ENCODE results near the gene SHROOM3. TPM values are rescaled to one million over a fixed set of nuclear protein-coding genes. Genes with fewer than 3 reads are reported as not detected.

Gene SHROOM3
- total and polyA plus RNA-seq, 2 donors from 2014 or later, result 5.5 to 67.3 TPM

GRCh38 chr4:76784237-76784636 is 349.2 kb downstream of the SHROOM3 start:
- TF ChIP-seq, protein P1, sequence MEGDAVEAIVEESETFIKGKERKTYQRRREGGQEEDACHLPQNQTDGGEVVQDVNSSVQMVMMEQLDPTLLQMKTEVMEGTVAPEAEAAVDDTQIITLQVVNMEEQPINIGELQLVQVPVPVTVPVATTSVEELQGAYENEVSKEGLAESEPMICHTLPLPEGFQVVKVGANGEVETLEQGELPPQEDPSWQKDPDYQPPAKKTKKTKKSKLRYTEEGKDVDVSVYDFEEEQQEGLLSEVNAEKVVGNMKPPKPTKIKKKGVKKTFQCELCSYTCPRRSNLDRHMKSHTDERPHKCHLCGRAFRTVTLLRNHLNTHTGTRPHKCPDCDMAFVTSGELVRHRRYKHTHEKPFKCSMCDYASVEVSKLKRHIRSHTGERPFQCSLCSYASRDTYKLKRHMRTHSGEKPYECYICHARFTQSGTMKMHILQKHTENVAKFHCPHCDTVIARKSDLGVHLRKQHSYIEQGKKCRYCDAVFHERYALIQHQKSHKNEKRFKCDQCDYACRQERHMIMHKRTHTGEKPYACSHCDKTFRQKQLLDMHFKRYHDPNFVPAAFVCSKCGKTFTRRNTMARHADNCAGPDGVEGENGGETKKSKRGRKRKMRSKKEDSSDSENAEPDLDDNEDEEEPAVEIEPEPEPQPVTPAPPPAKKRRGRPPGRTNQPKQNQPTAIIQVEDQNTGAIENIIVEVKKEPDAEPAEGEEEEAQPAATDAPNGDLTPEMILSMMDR (IDR thresholded peaks at IDR 0.05; ENCODE audit: borderline replicate concordance, extremely low read depth, insufficient read depth), result peak; percentile 1
- Histone ChIP-seq H3K36me3 (ENCODE audit: control insufficient read depth in 2 of 3, insufficient read depth in 3 of 3, low read length in 3 of 3) (no peaks in the 10 kb centered on the region), H3K27ac (ENCODE audit: low read depth in 2 of 2, low read length in 2 of 2) (peak overlapping the region in 1 of 2 donors; percentile 17), H3K4me3 (ENCODE audit: low read length in 3 of 3) (no peak overlapping the region), H3K9ac (ENCODE audit: low read length in 3 of 3) (no peak overlapping the region), H3K4me1 (ENCODE audit: control insufficient read depth in 2 of 3, insufficient read depth in 2 of 3, low read depth in 1 of 3, low read length in 3 of 3) (peaks cover 0 to 2% (median 0%) of the 10 kb centered on the region in 3 donors), H3K27me3 (ENCODE audit: control insufficient read depth, insufficient read depth, low read length) (no peaks in the 10 kb centered on the region), H3K9me3 (ENCODE audit: control insufficient read depth in 2 of 3, insufficient read depth in 1 of 3, low read length in 3 of 3) (no peaks in the 10 kb centered on the region)
- intact Hi-C loops (cut with DNase I), result no loop called here
- FAIRE-seq (no peak), DNase-seq (no peak)

DNA sequence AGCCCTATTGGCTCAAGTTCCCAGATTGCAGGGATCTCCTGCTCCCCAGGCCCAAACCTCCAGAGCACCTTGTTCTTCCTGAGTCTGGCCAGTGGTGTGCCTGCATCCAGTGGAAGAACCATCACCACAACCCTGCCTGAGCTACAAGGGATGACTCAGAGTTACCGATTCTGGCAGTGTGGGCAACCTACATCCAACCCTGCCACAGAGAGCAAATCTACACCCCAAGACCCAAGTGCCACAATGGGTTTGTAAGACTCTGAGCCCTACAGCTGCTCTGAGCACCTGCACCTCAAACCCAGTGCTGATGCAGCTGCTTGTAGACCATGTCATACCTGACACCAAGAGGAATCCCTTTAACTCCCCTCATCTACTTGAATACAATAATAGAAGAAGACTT is 352.9 kb downstream of the SHROOM3 start:
- DNase-seq (no peak), FAIRE-seq (no peak)
- Histone ChIP-seq H3K9me3 (ENCODE audit: control insufficient read depth in 2 of 3, insufficient read depth in 1 of 3, low read length in 3 of 3) (no peaks in the 10 kb centered on the region), H3K9ac (ENCODE audit: low read length in 3 of 3) (no peak overlapping the region), H3K27me3 (ENCODE audit: control insufficient read depth, insufficient read depth, low read length) (no peaks in the 10 kb centered on the region), H3K4me3 (ENCODE audit: low read length in 3 of 3) (no peak overlapping the region), H3K36me3 (ENCODE audit: control insufficient read depth in 2 of 3, insufficient read depth in 3 of 3, low read length in 3 of 3) (no peaks in the 10 kb centered on the region), H3K4me1 (ENCODE audit: control insufficient read depth in 2 of 3, insufficient read depth in 2 of 3, low read depth in 1 of 3, low read length in 3 of 3) (no peaks in the 10 kb centered on the region), H3K27ac (ENCODE audit: low read depth in 2 of 2, low read length in 2 of 2) (no peak overlapping the region)
- TF ChIP-seq, protein P1 (IDR thresholded peaks at IDR 0.05; ENCODE audit: borderline replicate concordance, extremely low read depth, insufficient read depth), result no peak
- intact Hi-C loops (cut with DNase I), result no loop called here

DNA sequence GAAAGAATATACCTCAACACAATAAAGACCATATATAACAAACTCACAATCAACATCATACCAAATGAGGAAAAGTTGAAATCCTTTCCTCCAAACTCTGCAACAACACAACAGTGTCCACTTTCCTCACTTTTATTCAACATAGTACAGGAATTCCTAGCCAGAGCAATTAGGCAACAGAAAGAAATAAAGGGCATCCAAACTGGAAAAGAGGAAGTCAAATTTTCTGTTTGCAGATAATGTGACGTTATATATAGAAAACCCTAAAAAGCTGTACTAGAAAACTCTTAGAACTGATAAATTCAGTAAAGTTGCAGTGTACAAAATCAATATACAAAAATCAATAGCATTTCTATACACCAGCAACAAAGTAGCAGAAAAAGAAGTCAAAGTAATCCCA is 355.3 kb downstream of the SHROOM3 start:
- intact Hi-C loops (cut with DNase I), result no loop called here
- no peaks in the 10 kb centered on the region for H3K4me1 ChIP-seq (ENCODE audit: control insufficient read depth in 2 of 3, insufficient read depth in 2 of 3, low read depth in 1 of 3, low read length in 3 of 3)
- no peak overlapping the region for H3K4me3 ChIP-seq (ENCODE audit: low read length in 3 of 3)
- no peak for FAIRE-seq
- H3K27ac ChIP-seq (ENCODE audit: low read depth in 2 of 2, low read length in 2 of 2), result no peak overlapping the region
- no peak overlapping the region for H3K9ac ChIP-seq (ENCODE audit: low read length in 3 of 3)
- H3K27me3 ChIP-seq (ENCODE audit: control insufficient read depth, insufficient read depth, low read length), result no peaks in the 10 kb centered on the region
- no peaks in the 10 kb centered on the region for H3K9me3 ChIP-seq (ENCODE audit: control insufficient read depth in 2 of 3, insufficient read depth in 1 of 3, low read length in 3 of 3)
- no peaks in the 10 kb centered on the region for H3K36me3 ChIP-seq (ENCODE audit: control insufficient read depth in 2 of 3, insufficient read depth in 3 of 3, low read length in 3 of 3)
- TF ChIP-seq, protein P1 (IDR thresholded peaks at IDR 0.05; ENCODE audit: borderline replicate concordance, extremely low read depth, insufficient read depth), result no peak
- DNase-seq, result no peak

GRCh38 chr4:76791479-76791878 is 356.4 kb downstream of the SHROOM3 start:
- H3K9ac ChIP-seq (ENCODE audit: low read length in 3 of 3), result no peak overlapping the region
- TF ChIP-seq, protein P1 (IDR thresholded peaks at IDR 0.05; ENCODE audit: borderline replicate concordance, extremely low read depth, insufficient read depth), result no peak
- H3K4me1 ChIP-seq (ENCODE audit: control insufficient read depth in 2 of 3, insufficient read depth in 2 of 3, low read depth in 1 of 3, low read length in 3 of 3), result no peaks in the 10 kb centered on the region
- H3K4me3 ChIP-seq (ENCODE audit: low read length in 3 of 3), result no peak overlapping the region
- FAIRE-seq (no peak), DNase-seq (no peak)
- no peaks in the 10 kb centered on the region for H3K9me3 ChIP-seq (ENCODE audit: control insufficient read depth in 2 of 3, insufficient read depth in 1 of 3, low read length in 3 of 3)
- no peaks in the 10 kb centered on the region for H3K36me3 ChIP-seq (ENCODE audit: control insufficient read depth in 2 of 3, insufficient read depth in 3 of 3, low read length in 3 of 3)
- no peaks in the 10 kb centered on the region for H3K27me3 ChIP-seq (ENCODE audit: control insufficient read depth, insufficient read depth, low read length)
- H3K27ac ChIP-seq (ENCODE audit: low read depth in 2 of 2, low read length in 2 of 2), result no peak overlapping the region
- intact Hi-C loops (cut with DNase I), result no loop called here

All from kidney (tissue), 14 donors.